ENCODE results near the gene AP5S1.

AP5S1 gene

GRCh38 chr20:3869839-3870634 is 49.7 kb downstream of the AP5S1 start:
- Histone ChIP-seq H3K9ac (ENCODE audit: low read depth, low read length, poor library complexity, severe bottlenecking) (no peak overlapping the region), H4K20me1 (ENCODE audit: insufficient read depth, low read length, poor library complexity, severe bottlenecking) (no peaks in the 10 kb centered on the region), H3K4me3 (ENCODE audit: low read length, poor library complexity, severe bottlenecking) (no peak overlapping the region), H3K4me1 (ENCODE audit: insufficient read depth, low read length, poor library complexity, severe bottlenecking) (peaks cover 2% of the 10 kb centered on the region), H3K9me3 (ENCODE audit: insufficient read depth, low read depth, low read length) (no peaks in the 10 kb centered on the region), H3K36me3 (ENCODE audit: insufficient read depth, low read length) (peaks cover 14% of the 10 kb centered on the region; the same call in 1 of the 2 replicates), H2AFZ (ENCODE audit: low read length) (no peak overlapping the region), H3F3A (ENCODE audit: low read depth) (no peaks in the 10 kb centered on the region), H3K9me2 (replicated peaks; ENCODE audit: low read depth, low read length) (no peaks in the 10 kb centered on the region), H3K4me2 (ENCODE audit: low read depth, low read length, poor library complexity, severe bottlenecking) (no peak overlapping the region), H3K27me3 (ENCODE audit: insufficient read depth, low read length, poor library complexity, severe bottlenecking) (no peaks in the 10 kb centered on the region), H3K79me2 (ENCODE audit: insufficient read depth, low read length) (no peaks in the 10 kb centered on the region)
- no peak for TF ChIP-seq CTCF (conservative IDR thresholded peaks at IDR 0.05; ENCODE audit: low read length)
- TF ChIP-seq EZH2phosphoT487 (IDR thresholded peaks at IDR 0.05; ENCODE audit: borderline replicate concordance), result no peak

GRCh38 chr20:3871550-3872265 is 51.4 kb downstream of the AP5S1 start:
- H3F3A ChIP-seq (ENCODE audit: low read depth), result no peaks in the 10 kb centered on the region
- no peak for TF ChIP-seq EZH2phosphoT487 (IDR thresholded peaks at IDR 0.05; ENCODE audit: borderline replicate concordance)
- no peak for TF ChIP-seq CTCF (conservative IDR thresholded peaks at IDR 0.05; ENCODE audit: low read length)
- H3K4me3 ChIP-seq (ENCODE audit: low read length, poor library complexity, severe bottlenecking), result no peak overlapping the region
- H4K20me1 ChIP-seq (ENCODE audit: insufficient read depth, low read length, poor library complexity, severe bottlenecking), result no peaks in the 10 kb centered on the region
- H3K9me2 ChIP-seq (replicated peaks; ENCODE audit: low read depth, low read length), result no peaks in the 10 kb centered on the region
- H3K9ac ChIP-seq (ENCODE audit: low read depth, low read length, poor library complexity, severe bottlenecking), result no peak overlapping the region
- no peak overlapping the region for H2AFZ ChIP-seq (ENCODE audit: low read length)
- H3K36me3 ChIP-seq (ENCODE audit: insufficient read depth, low read length), result peaks cover 4% of the 10 kb centered on the region; the same call in 1 of the 2 replicates
- no peaks in the 10 kb centered on the region for H3K79me2 ChIP-seq (ENCODE audit: insufficient read depth, low read length)
- H3K9me3 ChIP-seq (ENCODE audit: insufficient read depth, low read depth, low read length), result no peaks in the 10 kb centered on the region
- no peak overlapping the region for H3K4me2 ChIP-seq (ENCODE audit: low read depth, low read length, poor library complexity, severe bottlenecking)
- H3K27me3 ChIP-seq (ENCODE audit: insufficient read depth, low read length, poor library complexity, severe bottlenecking), result no peaks in the 10 kb centered on the region
- peaks cover 10% of the 10 kb centered on the region for H3K4me1 ChIP-seq (ENCODE audit: insufficient read depth, low read length, poor library complexity, severe bottlenecking)

- Histone ChIP-seq H3K9ac (ENCODE audit: low read depth, low read length, poor library complexity, severe bottlenecking) (no peak overlapping the region), H3K9me2 (replicated peaks; ENCODE audit: low read depth, low read length) (no peaks in the 10 kb centered on the region), H3K79me2 (ENCODE audit: insufficient read depth, low read length) (no peaks in the 10 kb centered on the region), H4K20me1 (ENCODE audit: insufficient read depth, low read length, poor library complexity, severe bottlenecking) (no peaks in the 10 kb centered on the region), H3K27me3 (ENCODE audit: insufficient read depth, low read length, poor library complexity, severe bottlenecking) (no peaks in the 10 kb centered on the region), H3K36me3 (ENCODE audit: insufficient read depth, low read length) (no peaks in the 10 kb centered on the region), H3K4me1 (ENCODE audit: insufficient read depth, low read length, poor library complexity, severe bottlenecking) (peaks cover 10% of the 10 kb centered on the region), H3K4me2 (ENCODE audit: low read depth, low read length, poor library complexity, severe bottlenecking) (no peak overlapping the region), H3K9me3 (ENCODE audit: insufficient read depth, low read depth, low read length) (no peaks in the 10 kb centered on the region), H3F3A (ENCODE audit: low read depth) (no peaks in the 10 kb centered on the region), H3K4me3 (ENCODE audit: low read length, poor library complexity, severe bottlenecking) (no peak overlapping the region), H2AFZ (ENCODE audit: low read length) (no peak overlapping the region)
- TF ChIP-seq CTCF (conservative IDR thresholded peaks at IDR 0.05; ENCODE audit: low read length), result no peak
- no peak for TF ChIP-seq EZH2phosphoT487 (IDR thresholded peaks at IDR 0.05; ENCODE audit: borderline replicate concordance)
Measured at GRCh38 chr20:3873507-3873906, 53.2 kb downstream of the AP5S1 start.
